Upper lobe of left lung (tissue), 6 donors: ENCODE results near the gene SPRING1. TPM values are rescaled to one million over a fixed set of nuclear protein-coding genes. Genes with fewer than 3 reads are reported as not detected.
A peak's percentile ranks its signal among the peaks of the same experiment; 100 is the strongest.

Source experiments
- ATAC-seq, 2 donors: fragments of 200-7000 bp; cut with Tn5 transposase; one replicate each; pipeline ENCODE4 v1.9.1; 2022; ENCODE audit warnings: mild to moderate bottlenecking in 2 of 2, moderate library complexity in 2 of 2; ENCODE audit not compliant: low FRiP score in 2 of 2
- DNase-seq, 2 donors: peaks; one replicate each; pipeline ENCODE4 v3.0.0-alpha.2; 2019 to 2020
- H3K27ac ChIP-seq, 4 donors: fragments of 200-600 bp; sonication (generic); one replicate each; pipeline ENCODE4 v1.5.1; 2016 to 2019
- H3K27me3 ChIP-seq, 4 donors: fragments of 200-600 bp; sonication (generic); one replicate each; pipeline ENCODE4 v1.5.1; 2017 to 2019
- H3K36me3 ChIP-seq, 4 donors: fragments of 200-600 bp; sonication (generic); one replicate each; pipeline ENCODE4 v1.5.1; 2016 to 2019
- H3K4me1 ChIP-seq, 4 donors: fragments of 200-600 bp; sonication (generic); one replicate each; pipeline ENCODE4 v1.5.1; 2018 to 2019
- H3K4me3 ChIP-seq, 4 donors: fragments of 200-600 bp; sonication (generic); one replicate each; pipeline ENCODE4 v1.5.1; 2017 to 2019; ENCODE audit warnings: mild to moderate bottlenecking in 2 of 4, moderate library complexity in 1 of 4
- H3K9me3 ChIP-seq, 4 donors: fragments of 200-600 bp; sonication (generic); one replicate each; pipeline ENCODE4 v1.5.1; 2018 to 2019
- CTCF ChIP-seq, 6 experiments: fragments of 450-650 bp in 4 of 6; fragments of 200-600 bp in 2 of 6; sonication (generic) in 2 of 6; IDR thresholded peaks; one replicate each; pipeline ENCODE4 v1.5.1; 2016 to 2019; ENCODE audit warnings: antibody characterized with exemption in 6 of 6
- EP300 ChIP-seq, 4 donors: sonication (generic); formaldehyde crosslinking; IDR thresholded peaks; one replicate each; pipeline ENCODE4 v1.5.1; 2017; ENCODE audit warnings: antibody characterized with exemption in 4 of 4, control low read depth in 2 of 4
- POLR2A ChIP-seq, 4 donors: fragments of 450-650 bp; IDR thresholded peaks; one replicate each; pipeline ENCODE4 v1.5.1; 2016 to 2017; ENCODE audit warnings: antibody characterized with exemption in 4 of 4, mild to moderate bottlenecking in 2 of 4
- POLR2AphosphoS5 ChIP-seq, 2 donors: sonication (generic); formaldehyde crosslinking; IDR thresholded peaks; one replicate each; pipeline ENCODE4 v1.5.1; 2017; ENCODE audit warnings: antibody characterized with exemption in 2 of 2
- WGBS, 2 donors: methylation state at CpG; one replicate each; pipeline ENCODE4 v1.1.5; 2017 to 2018; 5-methylcytosine and 5-hydroxymethylcytosine counted together
- total RNA-seq, 6 donors: library from RNA; depleted of rRNA in 4 of 6; stranded (reverse); fragments of >200 nt in 4 of 6; gene quantifications; one replicate each; pipeline versions ENCODE4 v1.1.0 to v1.2.1, GENCODE V29; 2016 to 2021
- donor health status: DM: no; HTN: no; CAD: no; lungs with moderate emphysema.
- donor health status: DM: no; HTN: yes; CAD: no; lungs with severe emphysema.

Gene SPRING1
- total RNA-seq, 6 donors from 2014 or later: 86.8 to 134 (median 119) TPM

GRCh38 chr12:116712458-116713303 is 25.2 kb downstream of the SPRING1 start:
- Histone ChIP-seq H3K36me3 (peaks cover 0 to 36% (median 16%) of the 10 kb centered on the region in 4 donors), H3K4me1 (peaks cover 13 to 15% (median 14%) of the 10 kb centered on the region in 4 donors), H3K27ac (no peak overlapping the region), H3K4me3 (no peak overlapping the region), H3K9me3 (no peaks in the 10 kb centered on the region), H3K27me3 (no peaks in the 10 kb centered on the region)
- TF ChIP-seq POLR2AphosphoS5 (IDR thresholded peaks at IDR 0.05): no peak
- no peak for TF ChIP-seq EP300 (IDR thresholded peaks at IDR 0.05)
- TF ChIP-seq POLR2A (IDR thresholded peaks at IDR 0.05): no peak
- TF ChIP-seq CTCF (IDR thresholded peaks at IDR 0.05): no peak
- ATAC-seq (no peak), DNase-seq (no peak)
- 85 to 87% methylated on average over 17 of the region's 17 CpGs for WGBS, 2 donors

- ATAC-seq (no peak), DNase-seq (no peak)
- Histone ChIP-seq H3K27me3 (no peaks in the 10 kb centered on the region), H3K4me3 (no peak overlapping the region), H3K9me3 (no peaks in the 10 kb centered on the region), H3K27ac (no peak overlapping the region), H3K4me1 (peaks cover 10 to 13% (median 11%) of the 10 kb centered on the region in 4 donors), H3K36me3 (peaks cover 0 to 17% (median 4%) of the 10 kb centered on the region in 4 donors)
- WGBS, 2 donors: 52 to 56% methylated on average over 8 of the region's 8 CpGs
- TF ChIP-seq CTCF (IDR thresholded peaks at IDR 0.05) (no peak), POLR2AphosphoS5 (IDR thresholded peaks at IDR 0.05) (no peak), POLR2A (IDR thresholded peaks at IDR 0.05) (no peak), EP300 (IDR thresholded peaks at IDR 0.05) (no peak)
Observed at GRCh38 chr12:116710370-116711150, 27.3 kb downstream of the SPRING1 start.

GRCh38 chr12:116709768-116710167 is 28.1 kb downstream of the SPRING1 start:
- Histone ChIP-seq H3K27me3 (no peaks in the 10 kb centered on the region), H3K27ac (no peak overlapping the region), H3K36me3 (peaks cover 0 to 11% (median 2%) of the 10 kb centered on the region in 4 donors), H3K4me3 (no peak overlapping the region), H3K9me3 (no peaks in the 10 kb centered on the region), H3K4me1 (peaks cover 10 to 13% (median 11%) of the 10 kb centered on the region in 4 donors)
- 63 to 68% methylated on average over 10 of the region's 10 CpGs for WGBS, 2 donors
- DNase-seq: no peak
- no peak for TF ChIP-seq CTCF (IDR thresholded peaks at IDR 0.05)
- no peak for TF ChIP-seq POLR2AphosphoS5 (IDR thresholded peaks at IDR 0.05)
- TF ChIP-seq POLR2A (IDR thresholded peaks at IDR 0.05): no peak
- TF ChIP-seq EP300 (IDR thresholded peaks at IDR 0.05): no peak
- ATAC-seq: no peak

GRCh38 chr12:116708826-116709756 is 28.8 kb downstream of the SPRING1 start:
- 18 to 28% methylated on average over 11 to 26 of the region's 26 CpGs for WGBS, 2 donors

More at GRCh38 chr12:116708826-116709756, 28.8 kb downstream of the SPRING1 start:
- H3K9me3 ChIP-seq: no peaks in the 10 kb centered on the region
- H3K4me1 ChIP-seq: peaks cover 10 to 13% (median 11%) of the 10 kb centered on the region in 4 donors
- TF ChIP-seq CTCF (IDR thresholded peaks at IDR 0.05) (peak; percentile 47 to 75 (median 68)), POLR2A (IDR thresholded peaks at IDR 0.05) (no peak)
- DNase-seq (peak in 1 of 2 donors; percentile 62), ATAC-seq (peak; percentile 71 to 84)
- no peaks in the 10 kb centered on the region for H3K27me3 ChIP-seq
- peaks cover 0 to 11% (median under 1%) of the 10 kb centered on the region in 4 donors for H3K36me3 ChIP-seq
- no peak overlapping the region for H3K27ac ChIP-seq
- no peak overlapping the region for H3K4me3 ChIP-seq
